AG09309 (cell line): ENCODE data around the gene TADA2B.

Source experiments
- DNase-seq: peaks from one replicate; pipeline ENCODE4 v3.0.0-alpha.2; 2010; ENCODE audit warnings: low read depth
- H3K4me3 ChIP-seq: 2 replicates; pipeline ENCODE4 v1.5.1; 2011; ENCODE audit warnings: mild to moderate bottlenecking, low read depth, low read length, moderate library complexity; ENCODE audit not compliant: control insufficient read depth
- TF ChIP-seq, protein P1 (sequence below): IDR thresholded peaks from 2 replicates; pipeline ENCODE4 v1.5.1; 2011; ENCODE audit warnings: mild to moderate bottlenecking, low read depth, low read length, inconsistent platforms; ENCODE audit not compliant: insufficient read depth, control insufficient read depth; ENCODE audit errors: missing control alignments

The TADA2B gene

DNA sequence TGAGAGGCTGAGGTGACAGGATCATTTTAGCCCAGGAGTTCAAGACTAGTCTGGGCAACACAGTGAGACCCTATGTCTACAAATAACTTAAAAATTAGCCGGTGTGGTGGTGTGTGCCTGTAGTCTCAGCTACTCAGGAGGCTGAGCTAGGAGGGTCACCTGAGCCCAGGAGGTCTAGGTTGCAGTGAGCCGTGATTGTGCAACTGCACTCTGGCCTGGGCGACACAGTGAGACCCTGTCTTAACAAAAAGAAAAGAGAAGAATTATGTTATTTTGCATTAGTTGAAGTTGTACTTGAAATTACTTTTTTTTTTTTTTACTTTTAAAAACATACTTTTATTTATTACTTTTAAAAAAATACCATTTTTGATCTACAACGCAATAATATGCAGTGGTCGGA lies 21.8 kb upstream of the TADA2B start:
- H3K4me3 ChIP-seq: no peak overlapping the region
- TF ChIP-seq, protein P1, sequence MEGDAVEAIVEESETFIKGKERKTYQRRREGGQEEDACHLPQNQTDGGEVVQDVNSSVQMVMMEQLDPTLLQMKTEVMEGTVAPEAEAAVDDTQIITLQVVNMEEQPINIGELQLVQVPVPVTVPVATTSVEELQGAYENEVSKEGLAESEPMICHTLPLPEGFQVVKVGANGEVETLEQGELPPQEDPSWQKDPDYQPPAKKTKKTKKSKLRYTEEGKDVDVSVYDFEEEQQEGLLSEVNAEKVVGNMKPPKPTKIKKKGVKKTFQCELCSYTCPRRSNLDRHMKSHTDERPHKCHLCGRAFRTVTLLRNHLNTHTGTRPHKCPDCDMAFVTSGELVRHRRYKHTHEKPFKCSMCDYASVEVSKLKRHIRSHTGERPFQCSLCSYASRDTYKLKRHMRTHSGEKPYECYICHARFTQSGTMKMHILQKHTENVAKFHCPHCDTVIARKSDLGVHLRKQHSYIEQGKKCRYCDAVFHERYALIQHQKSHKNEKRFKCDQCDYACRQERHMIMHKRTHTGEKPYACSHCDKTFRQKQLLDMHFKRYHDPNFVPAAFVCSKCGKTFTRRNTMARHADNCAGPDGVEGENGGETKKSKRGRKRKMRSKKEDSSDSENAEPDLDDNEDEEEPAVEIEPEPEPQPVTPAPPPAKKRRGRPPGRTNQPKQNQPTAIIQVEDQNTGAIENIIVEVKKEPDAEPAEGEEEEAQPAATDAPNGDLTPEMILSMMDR: no peak
- no peak for DNase-seq

- DNase-seq: peak; percentile 57
- TF ChIP-seq, protein P1: no peak
Measured at GRCh38 chr4:7021930-7022664, 21.1 kb upstream of the TADA2B start.

DNA sequence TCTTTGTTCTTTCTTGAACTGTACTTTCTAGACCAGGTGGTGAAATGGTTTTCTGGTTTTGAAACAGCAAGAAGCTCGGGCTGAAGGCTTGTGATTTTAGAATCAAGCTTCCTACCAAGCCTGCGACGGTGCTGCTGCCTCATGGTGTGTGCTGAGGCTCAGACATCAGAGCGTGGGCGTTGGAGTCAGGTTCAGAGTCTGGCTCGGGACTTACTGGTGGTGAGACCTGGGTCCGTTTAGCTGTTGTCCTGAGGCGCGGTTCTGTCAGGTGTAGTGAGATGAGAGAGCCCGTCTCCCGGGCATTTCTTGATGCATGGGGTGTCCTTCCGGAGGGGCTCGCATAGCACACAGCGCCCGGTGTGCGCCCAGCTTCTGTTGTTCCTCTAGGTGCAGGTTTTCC lies 19.7 kb upstream of the TADA2B start:
- H3K4me3 ChIP-seq: no peak overlapping the region
- TF ChIP-seq, protein P1: no peak

More at GRCh38 chr4:7021930-7022664, 21.1 kb upstream of the TADA2B start:
- H3K4me3 ChIP-seq: no peak overlapping the region

GRCh38 chr4:7023901-7024300 lies 19.3 kb upstream of the TADA2B start:
- TF ChIP-seq, protein P1: no peak
- no peak for DNase-seq
- no peak overlapping the region for H3K4me3 ChIP-seq

More for the DNA sequence above, 19.7 kb upstream of the TADA2B start:
- DNase-seq: no peak

DNA sequence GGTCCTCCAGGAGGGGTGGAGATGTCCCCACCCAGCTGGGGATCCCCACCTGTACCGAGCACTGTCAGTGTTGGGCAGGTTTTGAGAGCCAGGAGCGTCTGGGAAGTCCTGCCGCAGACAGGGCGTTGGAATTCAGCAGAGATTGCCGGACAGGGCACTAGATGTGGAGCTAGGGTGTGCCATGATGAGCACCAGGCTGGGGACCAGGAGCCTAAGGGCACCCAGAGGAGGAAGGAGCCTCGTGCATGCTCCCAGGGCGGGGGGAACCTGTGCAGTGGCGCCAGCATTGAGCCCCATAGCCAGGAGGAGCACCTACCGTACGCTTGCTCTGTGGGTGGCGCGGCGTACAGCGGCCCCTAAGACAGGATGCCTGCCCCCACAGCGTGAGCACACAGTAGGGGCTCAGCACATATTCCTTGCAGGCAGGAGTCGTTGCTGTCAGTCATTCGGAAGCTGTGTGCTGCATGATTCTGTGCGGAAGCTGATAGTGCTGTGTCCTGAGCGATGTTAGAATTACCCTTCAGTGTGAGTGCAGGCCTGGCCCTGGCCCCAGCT lies 18.8 kb upstream of the TADA2B start:
- DNase-seq: no peak
- TF ChIP-seq, protein P1: no peak
- no peak overlapping the region for H3K4me3 ChIP-seq

GRCh38 chr4:7025040-7025602 lies 18.1 kb upstream of the TADA2B start:
- no peak for DNase-seq
- H3K4me3 ChIP-seq: no peak overlapping the region
- TF ChIP-seq, protein P1: no peak
